Measurements from ENCODE around the gene FREY1. TPM values are rescaled to one million over a fixed set of nuclear protein-coding genes. Genes with fewer than 3 reads are reported as not detected.

The FREY1 gene
- total RNA-seq, 1 donor from 2014 or later = 1.2 TPM

- DNase-seq (ENCODE audit: low spot score in 2 of 2) (no peak), FAIRE-seq (no peak)
These were observed 27.0 kb downstream of the FREY1 start for GRCh38 chr11:45879803-45880686.

GRCh38 chr11:45877845-45878244 is 29.2 kb downstream of the FREY1 start:
- FAIRE-seq (no peak), DNase-seq (ENCODE audit: low spot score in 2 of 2) (no peak)

GRCh38 chr11:45877221-45877620 is 29.9 kb downstream of the FREY1 start:
- FAIRE-seq = no peak

GRCh38 chr11:45876401-45876800 is 30.7 kb downstream of the FREY1 start:
- no peak for DNase-seq (ENCODE audit: low spot score in 2 of 2)
- FAIRE-seq = no peak

More at GRCh38 chr11:45877221-45877620, 29.9 kb downstream of the FREY1 start:
- DNase-seq (ENCODE audit: low spot score in 2 of 2) = no peak

- FAIRE-seq = no peak
- DNase-seq (ENCODE audit: low spot score in 2 of 2) = peak in 1 of 2 donors; percentile 70
These were observed 34.3 kb downstream of the FREY1 start for GRCh38 chr11:45872651-45873356.

GRCh38 chr11:45871638-45872037 is 35.4 kb downstream of the FREY1 start:
- DNase-seq (ENCODE audit: low spot score in 2 of 2) (no peak), FAIRE-seq (no peak)

GRCh38 chr11:45870706-45871105 is 36.4 kb downstream of the FREY1 start:
- DNase-seq (ENCODE audit: low spot score in 2 of 2) = no peak
- FAIRE-seq = no peak

GRCh38 chr11:45869551-45869950 is 37.5 kb downstream of the FREY1 start:
- DNase-seq (ENCODE audit: low spot score in 2 of 2) = no peak
- FAIRE-seq = no peak

GRCh38 chr11:45864041-45864440 is 43.0 kb downstream of the FREY1 start:
- no peak for FAIRE-seq
- DNase-seq (ENCODE audit: low spot score in 2 of 2) = no peak

GRCh38 chr11:45860764-45861510 is 46.1 kb downstream of the FREY1 start:
- no peak for DNase-seq (ENCODE audit: low spot score in 2 of 2)
- FAIRE-seq = no peak

GRCh38 chr11:45860348-45860747 is 46.7 kb downstream of the FREY1 start:
- FAIRE-seq = no peak

GRCh38 chr11:45859661-45860140 is 47.4 kb downstream of the FREY1 start:
- peak; percentile 54 to 79 for DNase-seq (ENCODE audit: low spot score in 2 of 2)
- no peak for FAIRE-seq

More at GRCh38 chr11:45860348-45860747, 46.7 kb downstream of the FREY1 start:
- DNase-seq (ENCODE audit: low spot score in 2 of 2) = no peak

- FAIRE-seq (no peak), DNase-seq (ENCODE audit: low spot score in 2 of 2) (no peak)
These were observed 48.2 kb downstream of the FREY1 start for GRCh38 chr11:45858751-45859398.

GRCh38 chr11:45857961-45858474 is 49.1 kb downstream of the FREY1 start:
- FAIRE-seq = no peak
- peak in 1 of 2 donors; percentile 57 for DNase-seq (ENCODE audit: low spot score in 2 of 2)

Other genes with a start within 250 kb of the FREY1 start
- gene CHST1, start 241.6 kb downstream of the FREY1 start, total RNA-seq = 10.6 TPM
- gene SLC35C1, start 102.1 kb downstream of the FREY1 start, total RNA-seq = 3.7 TPM
- gene CRY2, start 59.8 kb downstream of the FREY1 start, total RNA-seq = 40.4 TPM
- 88.9 TPM for gene MAPK8IP1, start 21.6 kb downstream of the FREY1 start, total RNA-seq
- 25.3 TPM for gene PEX16, start 10.6 kb upstream of the FREY1 start, total RNA-seq
- gene LARGE2, start 15.4 kb upstream of the FREY1 start, total RNA-seq = 0.41 TPM
- 28.9 TPM for gene PHF21A, start 214.2 kb upstream of the FREY1 start, total RNA-seq

Measured in frontal cortex (tissue), 4 donors.